HG02588 (cell line): ENCODE data around the gene CDH23.

Experiments
- ATAC-seq: cut with Tn5 transposase; IDR thresholded peaks from one replicate; pipeline ENCODE4 v1.9.1; 2021; ENCODE audit warnings: mild to moderate bottlenecking, moderate library complexity; ENCODE audit not compliant: unreplicated experiment

The CDH23 gene

GRCh38 chr10:71481746-71482410, 85.2 kb downstream of the CDH23 start:
- no peak for ATAC-seq

GRCh38 chr10:71482620-71483019, 85.9 kb downstream of the CDH23 start:
- ATAC-seq = no peak

- no peak for ATAC-seq
Measured at GRCh38 chr10:71483135-71483534, 86.4 kb downstream of the CDH23 start.

GRCh38 chr10:71483885-71484751, 87.4 kb downstream of the CDH23 start:
- no peak for ATAC-seq

GRCh38 chr10:71486484-71487114, 89.9 kb downstream of the CDH23 start:
- ATAC-seq = no peak

- no peak for ATAC-seq
Measured at GRCh38 chr10:71487726-71488125, 91.0 kb downstream of the CDH23 start.

GRCh38 chr10:71489077-71489476, 92.4 kb downstream of the CDH23 start:
- ATAC-seq = no peak

GRCh38 chr10:71492872-71493271, 96.2 kb downstream of the CDH23 start:
- ATAC-seq = no peak

GRCh38 chr10:71493741-71494140, 97.0 kb downstream of the CDH23 start:
- ATAC-seq = no peak

- ATAC-seq = no peak
Measured at GRCh38 chr10:71494476-71494875, 97.8 kb downstream of the CDH23 start.

- ATAC-seq = peak; percentile 55
Measured at GRCh38 chr10:71494980-71495381, 98.3 kb downstream of the CDH23 start.

GRCh38 chr10:71496927-71497762, 100.4 kb downstream of the CDH23 start:
- no peak for ATAC-seq

GRCh38 chr10:71497763-71498326, 101.1 kb downstream of the CDH23 start:
- ATAC-seq = no peak

- ATAC-seq = no peak
Measured at GRCh38 chr10:71501402-71501801, 104.7 kb downstream of the CDH23 start.

GRCh38 chr10:71502190-71502589, 105.5 kb downstream of the CDH23 start:
- no peak for ATAC-seq

- no peak for ATAC-seq
Measured at GRCh38 chr10:71502851-71503250, 106.1 kb downstream of the CDH23 start.

GRCh38 chr10:71504168-71504567, 107.4 kb downstream of the CDH23 start:
- no peak for ATAC-seq

- ATAC-seq = no peak
Measured at GRCh38 chr10:71504570-71504969, 107.8 kb downstream of the CDH23 start.

- ATAC-seq = no peak
Measured at GRCh38 chr10:71505862-71506261, 109.1 kb downstream of the CDH23 start.

GRCh38 chr10:71509444-71509843, 112.7 kb downstream of the CDH23 start:
- ATAC-seq = no peak

GRCh38 chr10:71511206-71511605, 114.5 kb downstream of the CDH23 start:
- no peak for ATAC-seq
